HG03103 (cell line): Measurements from ENCODE around the gene PRM3.
A peak's percentile ranks its signal among the peaks of the same experiment; 100 is the strongest.

ENCODE experiments used
- ATAC-seq: cut with Tn5 transposase; IDR thresholded peaks from one replicate; pipeline ENCODE4 v1.9.1; 2021; ENCODE audit warnings: low read depth; ENCODE audit not compliant: unreplicated experiment

Gene PRM3

GRCh38 chr16:11259655-11260595 is 13.5 kb downstream of the PRM3 start:
- ATAC-seq, result no peak

DNA sequence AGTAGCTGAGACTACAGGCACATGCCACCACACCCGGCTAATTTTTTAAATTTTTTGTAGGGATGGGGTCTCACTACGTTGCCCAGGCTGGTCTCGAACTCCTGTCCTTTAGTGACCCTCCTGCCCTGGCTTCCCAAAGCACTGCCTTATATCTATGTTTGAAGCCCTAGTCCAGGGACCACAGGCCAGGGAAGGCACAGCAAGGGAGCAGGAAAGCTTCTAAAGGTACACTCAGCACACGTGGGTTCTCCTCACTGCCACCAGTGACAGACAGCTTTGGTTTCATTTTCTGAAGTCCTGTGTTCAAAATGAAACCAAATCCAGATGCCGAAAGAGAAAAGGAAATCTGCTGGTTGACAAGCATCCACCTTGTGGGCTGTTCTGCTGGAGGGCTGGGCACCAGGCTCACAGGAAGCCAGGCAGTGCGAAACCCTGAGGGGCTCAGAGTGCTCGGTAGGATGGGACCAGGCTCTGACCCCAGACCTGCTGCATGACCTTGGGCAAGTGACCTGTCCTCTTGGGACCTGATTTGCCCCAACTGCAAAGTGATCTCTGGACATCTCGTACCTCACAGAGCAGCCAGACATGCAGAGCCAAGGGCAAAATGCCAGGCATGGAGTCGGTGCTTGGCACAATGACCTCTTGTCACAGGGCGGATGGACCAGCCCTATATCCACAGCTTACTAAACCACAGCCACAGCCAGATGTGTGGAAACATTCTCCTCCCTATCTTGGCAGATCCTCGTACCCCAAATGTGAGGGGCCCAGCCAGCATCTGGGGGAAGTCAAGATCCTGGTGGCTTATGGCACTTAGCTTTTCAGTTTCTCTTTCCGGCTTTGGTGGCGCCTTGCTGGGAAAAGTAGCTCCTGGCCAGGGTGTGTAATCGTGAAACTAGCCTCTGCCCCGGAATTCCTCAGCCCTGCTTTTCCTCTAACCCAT is 14.6 kb downstream of the PRM3 start:
- ATAC-seq, result no peak

DNA sequence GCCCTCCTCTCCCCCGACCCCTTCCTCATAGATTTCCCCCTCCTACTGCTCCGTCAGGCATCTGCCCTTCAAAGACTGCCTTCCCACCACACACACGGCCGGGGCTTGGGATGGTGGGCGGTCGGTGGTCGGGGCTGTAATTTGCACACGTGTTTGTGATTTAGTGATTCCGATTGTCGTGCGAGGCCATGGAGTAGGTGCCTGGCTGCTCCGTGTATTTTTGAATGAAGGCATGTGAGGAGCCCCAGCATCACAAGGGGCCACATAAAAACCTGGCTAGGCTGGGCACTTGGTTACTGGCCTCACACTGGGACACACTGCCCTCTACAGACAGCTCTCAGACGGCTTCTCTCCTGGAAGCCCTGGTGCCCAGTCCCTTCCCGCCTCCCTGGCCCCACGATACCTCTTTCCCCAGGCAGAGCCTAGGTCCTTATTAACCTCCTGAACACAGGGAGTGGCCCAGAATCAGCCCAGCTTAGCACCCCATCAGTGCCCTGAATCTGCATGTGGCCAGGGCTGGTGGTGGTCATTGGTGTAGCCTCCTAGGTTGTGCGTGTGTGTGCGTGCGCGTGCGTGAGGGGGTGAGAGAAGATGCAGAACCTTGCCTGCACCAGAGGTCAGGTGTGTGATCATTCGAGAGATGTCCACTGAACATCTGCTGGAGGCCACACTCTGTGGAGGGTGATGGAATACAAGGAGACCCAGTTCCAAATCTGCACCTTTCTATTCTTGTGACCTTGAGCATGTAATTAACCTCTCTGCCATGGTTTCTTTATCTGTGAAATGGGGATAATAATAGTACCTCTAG is 16.1 kb downstream of the PRM3 start:
- ATAC-seq, result no peak

GRCh38 chr16:11256661-11257130 is 16.7 kb downstream of the PRM3 start:
- no peak for ATAC-seq

GRCh38 chr16:11255737-11256660 is 17.4 kb downstream of the PRM3 start, which contains the start of gene SOCS1:
Gene SOCS1, minus strand, starts transcription at chr16:11256204. Its CDS starts 726 bp downstream, at chr16:11255478.
- peak; percentile 42 for ATAC-seq

GRCh38 chr16:11254913-11255736 is 18.3 kb downstream of the PRM3 start:
- ATAC-seq, result peak; percentile 8

DNA sequence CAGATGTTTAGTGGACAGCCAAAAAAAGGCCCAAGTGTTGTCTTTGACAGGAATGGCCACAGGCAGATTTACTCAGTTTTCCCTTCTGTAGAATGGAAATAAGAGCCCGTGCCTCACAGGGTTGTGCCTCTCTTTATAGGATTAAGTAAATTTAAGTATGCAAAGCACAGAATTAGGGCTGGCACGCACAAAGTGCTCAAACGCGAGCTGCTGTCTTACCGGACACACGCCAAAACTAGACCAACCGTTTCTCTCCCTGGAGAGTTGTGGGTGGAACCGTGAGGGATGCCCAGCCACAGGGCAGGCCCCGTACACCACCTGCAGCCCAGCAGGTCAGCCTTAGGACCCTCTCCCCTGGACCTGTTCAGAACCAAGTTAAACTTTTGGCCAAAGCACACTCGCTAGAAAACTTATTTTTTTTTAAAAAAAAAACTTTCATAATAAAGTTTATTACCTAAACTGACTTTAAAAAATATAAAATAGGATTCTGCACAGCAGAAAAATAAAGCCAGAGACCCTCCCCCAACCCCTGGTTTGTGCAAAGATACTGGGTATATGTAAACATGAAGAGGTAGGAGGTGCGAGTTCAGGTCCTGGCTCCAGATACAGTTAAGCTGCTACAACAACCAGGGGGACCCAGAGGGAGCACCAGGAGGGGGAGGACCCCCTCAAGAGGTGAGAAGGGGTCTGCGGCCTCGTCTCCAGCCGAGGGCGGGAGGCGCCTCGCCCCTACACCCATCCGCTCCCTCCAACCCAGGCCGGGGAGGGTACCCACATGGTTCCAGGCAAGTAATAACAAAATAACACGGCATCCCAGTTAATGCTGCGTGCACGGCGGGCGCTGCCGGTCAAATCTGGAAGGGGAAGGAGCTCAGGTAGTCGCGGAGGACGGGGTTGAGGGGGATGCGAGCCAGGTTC is 19.2 kb downstream of the PRM3 start:
- ATAC-seq, result no peak

DNA sequence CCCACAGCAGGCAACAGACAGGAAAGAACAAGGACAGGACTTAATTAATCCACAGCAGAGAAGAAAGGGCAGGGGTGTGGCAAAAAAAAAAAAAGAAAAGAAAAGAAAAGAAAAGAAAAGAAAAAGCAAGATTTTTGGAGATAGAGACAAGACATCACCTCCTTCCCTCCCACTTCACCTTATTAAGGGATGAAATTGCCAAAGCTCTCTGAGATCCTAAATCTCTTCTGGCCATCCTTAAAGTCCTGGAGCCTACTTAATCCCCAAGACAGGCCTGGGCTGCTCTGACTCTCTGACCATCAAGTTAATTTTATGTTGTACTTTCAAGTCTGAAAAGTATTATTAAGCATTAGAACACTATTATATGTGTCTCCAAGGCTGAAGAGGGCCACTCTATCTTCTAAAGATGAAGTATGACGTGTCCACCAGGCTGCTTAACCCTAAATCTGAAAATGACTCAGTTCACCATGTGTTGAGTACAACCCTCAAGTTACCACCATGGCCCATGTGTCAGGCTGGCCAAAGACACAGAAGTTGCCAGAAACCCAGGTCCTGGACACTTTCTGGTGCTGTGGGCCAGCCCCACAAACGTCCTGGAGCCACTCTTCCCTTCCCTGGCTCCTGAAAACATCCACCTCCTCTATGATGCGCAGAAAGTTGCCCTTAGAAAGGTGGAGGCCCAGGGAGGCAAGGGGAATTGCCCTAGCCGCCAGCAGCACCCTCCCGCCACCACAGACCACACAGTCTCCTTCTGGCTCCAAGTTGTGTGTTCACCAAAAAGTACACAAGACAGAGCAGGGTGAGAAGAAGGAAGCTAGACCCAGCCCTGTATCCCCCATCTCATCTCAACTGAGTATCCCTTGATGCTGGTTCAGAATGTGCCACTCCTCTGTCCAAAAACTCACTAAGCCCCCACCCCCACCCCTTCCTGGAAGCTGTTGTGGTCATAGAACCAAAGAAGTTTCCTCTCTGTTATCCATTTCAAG is 20.1 kb downstream of the PRM3 start:
- ATAC-seq, result no peak

DNA sequence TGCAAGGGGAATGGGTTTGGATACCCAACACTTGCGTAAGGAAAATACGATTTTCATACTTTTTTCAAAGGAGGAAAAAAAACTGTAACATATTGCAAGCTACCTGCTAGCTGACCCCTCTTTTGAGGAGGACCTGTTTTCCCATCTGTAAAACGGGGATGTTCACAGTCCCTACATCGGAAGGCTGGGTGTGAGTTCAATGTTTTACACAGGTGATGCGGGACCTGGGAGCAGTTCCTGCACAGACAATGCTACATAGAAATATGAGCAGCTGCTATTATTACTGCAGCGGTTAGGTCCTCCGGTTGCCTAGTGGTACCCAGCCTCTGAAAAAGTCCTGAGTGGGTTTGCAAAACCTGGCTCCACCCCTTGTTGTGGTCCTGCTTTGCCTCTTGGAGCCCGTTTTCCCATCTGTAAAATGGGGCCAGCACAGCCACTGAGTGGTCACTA is 20.9 kb downstream of the PRM3 start:
- no peak for ATAC-seq

DNA sequence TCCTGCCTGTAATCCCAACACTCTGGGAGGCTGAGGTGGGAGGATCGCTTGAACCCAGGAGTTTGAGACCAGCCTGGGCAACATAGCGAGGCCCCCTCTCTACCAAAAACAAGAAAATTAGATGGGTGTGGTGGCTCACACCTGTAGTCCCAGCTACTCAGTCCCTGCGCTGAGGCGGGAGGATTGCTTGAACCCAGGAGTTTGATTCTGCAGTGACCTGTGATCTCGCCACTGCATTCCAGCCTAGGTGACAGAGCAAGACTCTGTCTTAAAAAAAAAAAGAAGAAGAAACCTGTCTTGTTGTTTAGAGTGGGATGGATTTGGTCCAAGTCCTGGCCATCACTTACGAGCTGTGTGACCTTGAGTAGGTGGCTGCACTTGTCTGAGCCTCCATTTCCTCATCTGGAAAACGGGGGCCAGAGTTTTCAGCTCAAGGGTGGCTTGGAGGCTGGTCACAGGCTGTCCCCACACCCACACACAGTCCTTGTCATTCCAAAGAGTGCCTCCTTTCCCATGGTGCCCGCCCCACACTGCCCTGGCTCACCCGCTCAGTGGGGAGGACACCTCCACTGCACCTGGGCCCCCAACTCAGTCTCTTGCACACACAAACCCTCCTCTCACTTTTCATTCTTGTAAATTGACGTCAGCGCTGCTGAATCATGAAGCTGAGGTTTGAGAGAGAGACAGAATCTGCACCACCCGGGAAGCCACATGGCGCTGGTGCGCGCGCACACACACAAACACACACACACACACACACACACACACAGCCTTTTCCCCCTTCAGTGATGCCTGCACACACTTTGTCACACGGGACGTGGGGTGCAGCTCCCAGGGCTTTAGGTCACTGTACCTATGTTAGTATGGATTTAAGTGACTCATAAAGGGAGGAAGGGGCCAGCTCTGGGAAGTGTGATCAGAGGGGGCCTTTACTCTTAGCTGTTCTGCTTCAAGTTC is 21.6 kb downstream of the PRM3 start:
- ATAC-seq, result no peak

GRCh38 chr16:11250786-11251524 is 22.5 kb downstream of the PRM3 start:
- ATAC-seq, result no peak

DNA sequence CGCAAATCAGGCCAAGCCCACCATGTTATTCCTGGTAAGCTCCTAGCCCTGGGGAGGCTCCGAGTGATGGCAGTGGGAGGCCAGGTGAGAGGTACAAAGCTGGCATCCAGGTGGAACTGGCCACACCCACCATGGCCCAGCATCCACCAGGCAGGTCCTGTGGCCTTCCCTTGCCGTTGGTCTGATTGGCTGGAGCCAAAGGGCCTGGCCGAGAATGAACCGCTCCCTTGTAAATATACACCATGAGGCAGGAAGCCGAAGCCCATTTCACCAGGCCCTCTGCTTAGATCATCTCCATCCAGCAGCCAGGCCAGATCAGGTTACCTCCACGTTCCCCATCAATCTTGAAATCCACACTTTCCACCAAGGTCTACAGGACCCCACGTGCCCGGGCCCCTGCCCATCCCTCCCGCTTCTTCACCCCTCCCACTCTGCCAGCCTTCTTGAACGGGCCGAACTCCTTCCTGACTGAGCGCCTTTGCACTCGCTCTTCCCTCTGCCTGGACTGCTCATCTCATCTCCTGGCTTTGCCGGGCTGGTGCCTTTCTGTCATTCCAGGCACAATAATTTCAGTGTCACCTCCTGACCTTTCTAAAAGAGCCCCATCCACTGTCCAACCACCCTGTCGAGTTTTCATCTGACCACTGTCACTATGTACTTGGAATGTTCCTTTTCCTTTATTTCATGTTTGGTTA is 23.2 kb downstream of the PRM3 start:
- ATAC-seq, result no peak

DNA sequence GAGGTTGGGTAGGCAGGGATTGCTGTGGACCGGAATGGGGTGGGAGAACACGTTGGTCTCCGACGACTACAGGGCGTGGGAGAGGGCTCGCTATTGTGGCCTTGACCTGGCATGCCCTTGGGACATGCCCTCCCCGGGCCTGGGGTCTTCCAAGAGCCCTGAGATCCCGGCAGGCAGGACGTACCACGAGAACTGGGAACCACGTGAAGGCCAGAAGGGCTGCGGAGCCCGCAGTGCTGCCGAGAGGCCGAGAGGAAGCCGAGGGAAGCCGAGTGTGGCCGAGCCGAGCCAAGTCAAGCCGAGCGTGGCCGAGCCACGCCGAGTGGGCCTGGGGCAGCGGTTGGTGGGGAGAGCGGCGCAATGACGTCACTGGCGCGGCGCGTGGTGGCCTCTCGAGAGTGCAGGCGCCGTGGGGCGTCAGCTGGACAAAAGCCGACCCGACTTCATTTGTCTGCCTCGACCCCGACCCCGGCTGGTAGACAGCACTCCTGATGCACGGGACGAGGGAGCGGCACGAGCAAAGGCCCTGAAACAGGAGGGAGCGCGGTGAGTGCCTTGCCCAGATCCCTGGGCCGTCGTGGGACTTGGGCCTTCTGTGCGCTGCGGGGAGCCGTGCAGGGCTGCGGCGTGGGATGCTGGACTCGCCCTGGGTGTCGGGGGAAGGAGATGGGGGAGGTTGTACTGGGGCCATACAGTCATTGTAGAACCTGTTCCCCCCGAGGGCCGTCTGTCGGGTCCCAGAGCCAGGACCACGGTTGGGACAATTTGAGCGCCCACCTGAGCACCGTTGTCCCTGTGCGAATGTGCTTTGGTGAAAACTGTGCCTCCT is 24.0 kb downstream of the PRM3 start:
- ATAC-seq, result no peak
